ENCODE measurements around the gene PMM1.
"Not testable (repeated sequence)": the region's sequence is repeated elsewhere in the genome, so short reads cannot be mapped to it uniquely, and the experiment has no call there.

PMM1 gene

DNA sequence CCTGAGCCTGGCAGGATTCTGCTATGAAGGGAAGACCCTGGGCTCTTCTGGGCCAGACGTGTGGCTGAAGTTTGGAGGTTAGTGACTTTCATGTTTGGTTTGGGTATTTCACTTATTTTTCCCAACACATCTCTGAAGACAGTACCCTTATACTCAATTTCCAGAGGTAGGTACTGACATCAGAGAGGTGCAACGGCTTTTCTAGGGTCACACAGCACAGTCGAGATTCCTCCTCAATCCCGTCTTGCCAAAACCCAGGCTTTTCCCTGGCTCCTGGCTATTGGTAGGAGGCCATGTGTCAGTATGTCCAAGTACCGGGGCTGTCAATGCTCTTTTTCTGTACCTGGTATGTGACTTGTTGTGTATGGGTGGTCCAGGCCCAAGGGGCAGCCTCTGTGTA lies 6.1 kb upstream of the PMM1 start:
- H3K9ac ChIP-seq (ENCODE audit: low read depth, low read length): no peak overlapping the region
- H3K4me1 ChIP-seq (ENCODE audit: insufficient read depth, low read length): no peaks in the 10 kb centered on the region
- H3K27me3 ChIP-seq (ENCODE audit: insufficient read depth, low read length): no peaks in the 10 kb centered on the region
- H3K36me3 ChIP-seq (ENCODE audit: insufficient read depth, low read depth, low read length): peaks cover 6% of the 10 kb centered on the region
- no peak overlapping the region for H3K4me3 ChIP-seq (ENCODE audit: low read length)
- no peaks in the 10 kb centered on the region for H3K9me3 ChIP-seq (ENCODE audit: insufficient read depth, low read depth, low read length)
- no peak overlapping the region for H3K27ac ChIP-seq (ENCODE audit: low read length)

DNA sequence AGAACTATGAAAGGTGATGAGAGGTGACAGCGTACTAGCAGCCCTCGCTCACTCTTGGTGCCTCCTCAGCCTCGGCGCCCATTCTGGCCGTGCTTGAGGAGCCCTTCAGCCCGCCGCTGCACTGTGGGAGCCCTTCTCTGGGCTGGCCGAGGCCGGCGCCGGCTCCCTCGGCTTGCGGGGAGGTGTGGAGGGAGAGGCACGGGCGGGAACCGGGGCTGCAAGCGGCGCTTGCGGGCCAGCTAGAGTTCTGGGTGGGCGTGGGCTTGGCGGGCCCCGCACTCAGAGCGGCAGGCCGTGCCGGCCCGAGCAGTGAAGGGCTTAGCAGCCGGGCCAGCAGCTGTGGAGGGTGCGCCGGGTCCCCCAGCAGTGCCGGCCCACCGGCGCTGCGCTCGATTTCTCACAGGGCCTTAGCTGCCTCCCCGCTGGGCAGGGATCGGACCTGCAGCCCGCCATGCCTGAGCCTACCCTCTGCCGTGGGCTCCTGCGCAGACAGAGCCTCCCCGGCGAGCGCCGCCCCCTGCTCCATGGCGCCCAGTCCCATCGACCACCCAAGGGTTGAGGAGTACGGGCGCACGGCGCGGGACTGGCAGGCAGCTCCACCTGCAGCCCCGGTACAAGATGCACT lies 3.8 kb upstream of the PMM1 start:
- not testable (repeated sequence) for H3K27me3 ChIP-seq (ENCODE audit: insufficient read depth, low read length); H3K9ac ChIP-seq (ENCODE audit: low read depth, low read length); H3K4me1 ChIP-seq (ENCODE audit: insufficient read depth, low read length); H3K27ac ChIP-seq (ENCODE audit: low read length); H3K4me3 ChIP-seq (ENCODE audit: low read length); H3K36me3 ChIP-seq (ENCODE audit: insufficient read depth, low read depth, low read length); H3K9me3 ChIP-seq (ENCODE audit: insufficient read depth, low read depth, low read length)

DNA sequence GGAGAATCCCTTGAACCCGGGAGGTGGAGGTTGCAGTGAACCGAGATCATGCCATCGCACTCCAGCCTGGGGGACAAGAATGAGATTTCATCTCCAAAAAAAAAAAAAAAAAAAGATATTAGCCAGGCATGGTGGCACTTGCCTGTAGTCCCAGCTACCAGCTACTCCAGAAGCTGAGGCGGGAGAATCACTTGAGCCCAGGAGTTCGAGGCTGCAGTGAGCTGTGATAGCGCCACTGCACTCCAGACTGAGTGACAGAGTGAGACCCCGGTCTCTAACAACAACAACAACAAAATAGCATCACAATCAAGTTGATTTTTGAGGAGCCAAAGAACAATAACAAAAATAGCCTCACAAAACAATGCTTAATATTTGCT lies 2.3 kb downstream of the PMM1 start:
- H3K4me1 ChIP-seq (ENCODE audit: insufficient read depth, low read length): no peaks in the 10 kb centered on the region; the same call in 1 of the 2 replicates
- no peak overlapping the region for H3K4me3 ChIP-seq (ENCODE audit: low read length)
- no peaks in the 10 kb centered on the region; the same call in 1 of the 2 replicates for H3K27me3 ChIP-seq (ENCODE audit: insufficient read depth, low read length)
- no peaks in the 10 kb centered on the region for H3K36me3 ChIP-seq (ENCODE audit: insufficient read depth, low read depth, low read length)
- no peak overlapping the region for H3K9ac ChIP-seq (ENCODE audit: low read depth, low read length)
- H3K27ac ChIP-seq (ENCODE audit: low read length): no peak overlapping the region
- no peaks in the 10 kb centered on the region for H3K9me3 ChIP-seq (ENCODE audit: insufficient read depth, low read depth, low read length)

DNA sequence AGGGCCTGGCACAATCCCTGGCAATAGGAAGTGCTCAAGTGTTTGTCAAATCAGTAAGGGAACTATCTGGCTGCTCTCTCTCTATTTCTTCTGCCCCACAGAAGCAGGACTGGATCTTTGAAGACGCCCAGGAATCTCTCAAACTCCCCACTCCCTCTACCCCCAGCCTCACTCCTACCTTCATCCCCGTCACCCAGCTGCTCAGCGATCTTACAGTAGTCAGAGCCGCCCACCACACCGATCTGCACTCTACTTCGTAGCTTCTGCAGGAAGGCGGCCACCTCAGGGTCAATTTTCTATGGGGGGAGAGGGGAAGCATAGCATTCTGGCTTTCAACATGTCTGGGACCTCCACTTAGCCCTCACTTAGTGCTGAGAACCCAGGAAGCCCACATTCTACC lies 3.7 kb downstream of the PMM1 start:
- H3K9me3 ChIP-seq (ENCODE audit: insufficient read depth, low read depth, low read length): no peaks in the 10 kb centered on the region
- H3K27me3 ChIP-seq (ENCODE audit: insufficient read depth, low read length): no peaks in the 10 kb centered on the region; the same call in 1 of the 2 replicates
- no peaks in the 10 kb centered on the region; the same call in 1 of the 2 replicates for H3K4me1 ChIP-seq (ENCODE audit: insufficient read depth, low read length)
- no peak overlapping the region for H3K4me3 ChIP-seq (ENCODE audit: low read length)
- H3K27ac ChIP-seq (ENCODE audit: low read length): no peak overlapping the region
- H3K9ac ChIP-seq (ENCODE audit: low read depth, low read length): no peak overlapping the region
- no peaks in the 10 kb centered on the region for H3K36me3 ChIP-seq (ENCODE audit: insufficient read depth, low read depth, low read length)

DNA sequence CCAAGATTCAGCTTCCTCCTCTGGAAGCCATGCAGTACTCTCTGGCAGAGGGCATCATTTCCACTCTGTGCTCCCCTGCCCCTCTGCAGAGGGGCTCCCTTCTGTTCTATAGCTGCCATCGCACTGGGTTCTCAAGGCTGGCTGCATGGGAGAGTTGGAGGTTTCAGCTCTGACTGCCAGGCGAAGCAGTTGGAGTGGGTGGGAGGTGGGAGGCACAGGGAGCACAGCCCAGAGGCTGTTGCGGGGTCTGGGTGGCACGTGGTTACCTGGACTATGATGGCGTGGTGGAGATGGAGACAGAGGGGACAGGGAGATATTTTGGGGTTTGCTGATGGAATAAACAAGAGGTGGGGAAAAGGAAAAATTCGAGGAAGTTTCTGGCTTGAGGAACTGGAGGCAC lies 4.8 kb downstream of the PMM1 start:
- Histone ChIP-seq H3K27ac (ENCODE audit: low read length) (no peak overlapping the region), H3K9ac (ENCODE audit: low read depth, low read length) (no peak overlapping the region)

DNA sequence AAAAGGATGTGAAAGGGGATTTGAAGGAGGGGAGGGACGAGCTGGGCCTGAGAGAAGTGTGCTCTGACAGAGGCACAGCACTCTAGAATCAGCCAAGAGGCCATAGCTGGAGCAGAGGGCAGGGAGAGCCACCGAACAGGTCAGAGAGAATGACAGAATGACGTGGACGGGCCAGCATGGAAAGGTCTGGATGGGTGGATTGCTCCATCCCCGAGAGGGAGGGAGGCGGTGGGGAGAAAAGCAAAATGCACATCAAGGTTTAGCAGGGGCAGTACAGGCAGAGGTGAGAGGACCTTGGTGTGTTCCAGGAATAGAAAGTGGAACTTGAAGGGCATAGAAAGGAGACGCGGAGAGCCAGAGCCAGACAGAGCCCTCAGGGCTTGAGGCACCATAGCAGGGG lies 6.9 kb downstream of the PMM1 start:
- no peak overlapping the region for H3K4me3 ChIP-seq (ENCODE audit: low read length)
- H3K9ac ChIP-seq (ENCODE audit: low read depth, low read length): no peak overlapping the region
- H3K27ac ChIP-seq (ENCODE audit: low read length): no peak overlapping the region
- H3K9me3 ChIP-seq (ENCODE audit: insufficient read depth, low read depth, low read length): no peaks in the 10 kb centered on the region
- no peaks in the 10 kb centered on the region for H3K4me1 ChIP-seq (ENCODE audit: insufficient read depth, low read length)
- H3K27me3 ChIP-seq (ENCODE audit: insufficient read depth, low read length): no peaks in the 10 kb centered on the region
- no peaks in the 10 kb centered on the region for H3K36me3 ChIP-seq (ENCODE audit: insufficient read depth, low read depth, low read length)

More for the DNA sequence above, 4.8 kb downstream of the PMM1 start:
- no peaks in the 10 kb centered on the region for H3K9me3 ChIP-seq (ENCODE audit: insufficient read depth, low read depth, low read length)
- no peaks in the 10 kb centered on the region; the same call in 1 of the 2 replicates for H3K4me1 ChIP-seq (ENCODE audit: insufficient read depth, low read length)
- no peak overlapping the region for H3K4me3 ChIP-seq (ENCODE audit: low read length)
- H3K27me3 ChIP-seq (ENCODE audit: insufficient read depth, low read length): no peaks in the 10 kb centered on the region; the same call in 1 of the 2 replicates
- H3K36me3 ChIP-seq (ENCODE audit: insufficient read depth, low read depth, low read length): no peaks in the 10 kb centered on the region

DNA sequence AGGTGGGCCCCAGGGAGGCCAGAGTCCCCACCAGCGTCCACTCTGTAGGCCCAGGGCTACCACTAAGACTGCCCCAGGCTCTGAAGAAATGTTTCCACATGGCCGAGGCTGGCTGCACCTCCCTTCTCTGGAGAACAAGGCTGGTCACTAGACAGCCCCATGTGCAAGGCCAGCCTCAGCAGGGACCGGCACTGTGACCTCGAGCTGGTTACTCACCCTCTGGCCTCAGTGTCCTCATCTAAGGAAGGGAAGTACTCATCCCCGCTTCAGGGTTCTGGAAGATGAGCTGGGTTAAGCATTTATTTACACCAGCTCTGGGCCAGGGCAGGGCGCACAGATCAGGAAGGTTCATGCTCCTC lies 9.7 kb downstream of the PMM1 start:
- Histone ChIP-seq H3K4me3 (ENCODE audit: low read length) (no peak overlapping the region), H3K27me3 (ENCODE audit: insufficient read depth, low read length) (no peaks in the 10 kb centered on the region), H3K36me3 (ENCODE audit: insufficient read depth, low read depth, low read length) (no peaks in the 10 kb centered on the region), H3K27ac (ENCODE audit: low read length) (no peak overlapping the region), H3K4me1 (ENCODE audit: insufficient read depth, low read length) (no peaks in the 10 kb centered on the region), H3K9me3 (ENCODE audit: insufficient read depth, low read depth, low read length) (no peaks in the 10 kb centered on the region), H3K9ac (ENCODE audit: low read depth, low read length) (no peak overlapping the region)

DNA sequence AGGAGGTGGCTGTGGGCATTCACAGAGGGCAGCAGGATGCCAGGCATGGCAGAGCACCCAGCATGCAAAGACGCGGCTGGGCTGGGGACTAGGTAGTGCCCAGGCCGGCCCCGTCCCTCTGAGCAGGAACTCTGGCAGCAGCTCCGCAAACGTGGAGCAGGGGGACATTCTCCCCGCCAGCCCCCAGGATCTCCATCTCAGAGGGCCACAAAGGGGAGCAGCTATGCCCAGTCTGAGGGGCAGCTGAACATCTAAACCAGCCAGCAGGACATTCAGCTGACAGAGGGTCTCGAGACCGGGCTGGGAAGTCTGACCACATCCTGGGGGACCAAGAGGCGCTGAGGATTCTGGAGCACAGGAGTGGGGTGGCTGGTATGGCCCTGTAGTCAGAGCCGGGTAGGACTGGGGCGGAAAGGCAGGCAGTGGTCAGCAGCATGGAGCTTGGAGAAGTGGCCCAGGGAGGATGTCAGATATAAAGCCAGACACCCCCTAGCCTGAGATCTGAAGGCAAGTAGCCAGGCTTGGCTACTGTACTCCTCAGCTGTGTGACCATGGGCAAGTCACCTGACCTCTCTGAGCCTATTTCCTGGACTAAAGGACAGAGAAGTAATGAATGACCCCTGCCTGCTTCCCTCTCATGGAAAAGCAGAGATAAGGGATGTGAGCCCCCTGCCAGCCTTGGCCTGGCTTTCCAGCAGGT lies 10.2 kb downstream of the PMM1 start:
- H3K36me3 ChIP-seq (ENCODE audit: insufficient read depth, low read depth, low read length): no peaks in the 10 kb centered on the region
- no peak overlapping the region for H3K27ac ChIP-seq (ENCODE audit: low read length)
- no peaks in the 10 kb centered on the region for H3K27me3 ChIP-seq (ENCODE audit: insufficient read depth, low read length)
- H3K9me3 ChIP-seq (ENCODE audit: insufficient read depth, low read depth, low read length): no peaks in the 10 kb centered on the region
- no peak overlapping the region for H3K9ac ChIP-seq (ENCODE audit: low read depth, low read length)
- no peaks in the 10 kb centered on the region for H3K4me1 ChIP-seq (ENCODE audit: insufficient read depth, low read length)
- no peak overlapping the region for H3K4me3 ChIP-seq (ENCODE audit: low read length)

DNA sequence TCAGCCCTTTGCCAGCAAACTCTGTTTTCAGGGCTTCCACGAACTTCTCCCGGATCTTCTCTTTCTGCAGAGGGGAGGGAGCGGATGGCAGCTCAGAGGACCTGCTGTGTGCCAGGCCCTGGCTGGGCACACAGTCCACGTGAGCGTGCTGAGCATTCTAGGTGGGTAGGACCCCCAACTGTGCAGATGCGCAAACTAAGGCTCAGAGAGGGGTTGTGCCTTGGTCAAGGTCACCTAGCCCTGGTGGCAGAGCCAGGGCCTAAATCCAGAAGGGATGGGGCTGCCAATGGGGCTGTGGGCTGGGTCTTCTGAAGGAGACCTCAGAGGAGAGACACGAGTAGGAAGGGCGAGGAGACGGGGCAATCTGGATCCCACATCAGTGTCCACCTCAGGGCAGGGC lies 10.8 kb downstream of the PMM1 start:
- Histone ChIP-seq H3K4me3 (ENCODE audit: low read length) (no peak overlapping the region), H3K9ac (ENCODE audit: low read depth, low read length) (no peak overlapping the region), H3K27ac (ENCODE audit: low read length) (no peak overlapping the region), H3K36me3 (ENCODE audit: insufficient read depth, low read depth, low read length) (no peaks in the 10 kb centered on the region), H3K9me3 (ENCODE audit: insufficient read depth, low read depth, low read length) (no peaks in the 10 kb centered on the region), H3K27me3 (ENCODE audit: insufficient read depth, low read length) (no peaks in the 10 kb centered on the region), H3K4me1 (ENCODE audit: insufficient read depth, low read length) (no peaks in the 10 kb centered on the region)

DNA sequence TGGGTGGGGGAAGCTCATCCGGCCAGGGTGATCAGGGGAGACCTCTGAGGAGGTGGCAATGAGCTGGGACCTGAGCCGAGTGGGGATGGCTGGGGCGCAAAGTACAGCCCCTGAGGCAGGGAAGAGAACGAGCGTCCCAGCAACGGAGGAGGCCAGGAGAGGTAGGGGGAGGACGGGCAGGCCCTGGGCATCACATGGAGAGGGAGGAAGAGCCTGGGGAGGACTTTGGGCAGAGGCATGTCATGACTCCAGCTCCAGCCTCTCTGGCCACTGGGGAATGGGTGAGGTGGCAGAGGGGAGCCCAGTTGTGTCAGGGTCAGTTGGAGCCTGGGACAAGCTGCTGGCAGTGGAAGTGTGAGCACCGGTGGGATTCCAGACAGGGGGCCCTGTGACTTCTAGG lies 11.5 kb downstream of the PMM1 start:
- Histone ChIP-seq H3K36me3 (ENCODE audit: insufficient read depth, low read depth, low read length) (no peaks in the 10 kb centered on the region), H3K4me1 (ENCODE audit: insufficient read depth, low read length) (no peaks in the 10 kb centered on the region), H3K9me3 (ENCODE audit: insufficient read depth, low read depth, low read length) (no peaks in the 10 kb centered on the region), H3K9ac (ENCODE audit: low read depth, low read length) (no peak overlapping the region), H3K27me3 (ENCODE audit: insufficient read depth, low read length) (no peaks in the 10 kb centered on the region), H3K4me3 (ENCODE audit: low read length) (no peak overlapping the region), H3K27ac (ENCODE audit: low read length) (no peak overlapping the region)

DNA sequence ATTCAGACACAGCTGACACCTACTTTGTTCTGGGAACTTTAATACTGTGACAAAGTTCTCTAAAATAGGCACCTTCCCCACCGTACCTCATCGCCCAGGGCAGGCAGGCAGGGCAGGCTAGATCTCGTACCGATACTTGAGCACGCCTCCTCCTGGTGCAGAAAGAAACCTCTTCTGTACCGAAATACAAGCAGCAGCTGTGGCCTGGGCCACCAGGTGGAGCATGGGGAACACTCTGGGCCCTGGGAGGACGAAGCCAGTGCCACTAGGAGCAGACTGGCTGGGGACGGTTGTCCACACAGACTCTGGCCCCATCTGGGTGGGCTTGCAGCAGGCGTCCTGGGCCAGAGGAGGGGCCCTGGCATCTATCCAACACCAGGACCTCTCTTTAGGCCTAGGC lies 12.8 kb downstream of the PMM1 start:
- Histone ChIP-seq H3K27me3 (ENCODE audit: insufficient read depth, low read length) (no peaks in the 10 kb centered on the region), H3K9me3 (ENCODE audit: insufficient read depth, low read depth, low read length) (no peaks in the 10 kb centered on the region), H3K36me3 (ENCODE audit: insufficient read depth, low read depth, low read length) (no peaks in the 10 kb centered on the region), H3K4me3 (ENCODE audit: low read length) (no peak overlapping the region), H3K27ac (ENCODE audit: low read length) (no peak overlapping the region), H3K9ac (ENCODE audit: low read depth, low read length) (no peak overlapping the region), H3K4me1 (ENCODE audit: insufficient read depth, low read length) (no peaks in the 10 kb centered on the region)

DNA sequence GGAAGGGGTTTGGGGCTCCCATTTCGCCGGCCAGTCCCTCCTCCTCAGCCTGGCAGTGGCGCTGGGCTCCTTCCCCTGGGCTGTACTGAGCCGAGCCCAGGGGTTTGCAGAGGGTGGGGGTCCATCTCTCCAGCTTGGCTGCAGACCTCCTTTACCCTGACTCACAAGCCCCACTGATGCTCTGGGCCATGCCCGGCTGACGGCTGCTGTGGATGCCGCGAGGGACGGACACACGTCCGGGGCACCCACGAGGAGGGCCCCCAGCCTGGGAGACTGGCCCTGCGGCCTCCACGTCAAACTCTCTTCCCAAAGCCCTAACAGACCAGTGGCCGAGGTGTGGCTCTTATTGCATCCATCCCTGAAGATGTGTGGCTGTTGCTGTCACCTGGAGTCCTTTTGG lies 14.1 kb downstream of the PMM1 start:
- Histone ChIP-seq H3K27ac (ENCODE audit: low read length) (no peak overlapping the region), H3K4me1 (ENCODE audit: insufficient read depth, low read length) (no peaks in the 10 kb centered on the region), H3K4me3 (ENCODE audit: low read length) (no peak overlapping the region), H3K9ac (ENCODE audit: low read depth, low read length) (no peak overlapping the region), H3K27me3 (ENCODE audit: insufficient read depth, low read length) (no peaks in the 10 kb centered on the region), H3K36me3 (ENCODE audit: insufficient read depth, low read depth, low read length) (no peaks in the 10 kb centered on the region), H3K9me3 (ENCODE audit: insufficient read depth, low read depth, low read length) (no peaks in the 10 kb centered on the region)
